PC-9 (cell line): ENCODE measurements around the gene MRPL12. TPM values are rescaled to one million over a fixed set of nuclear protein-coding genes. Genes with fewer than 3 reads are reported as not detected.

Experiments
- BruUV-seq: library from RNA; stranded (reverse); fragments of 400-500 nt; replicated peaks from 2 replicates; lab custom pipeline; 2021; lab: Mats Ljungman, UMichigan
- CTCF ChIA-PET: fragments of 300-600 bp; sonication (Branson Sonifier 250); formaldehyde crosslinking; loops from one replicate; lab custom pipeline; 2022; ENCODE audit warnings: antibody characterized with exemption; lab: Charles Lee
- POLR2A ChIA-PET: fragments of 300-600 bp; sonication (Branson Sonifier 250); formaldehyde crosslinking; loops from one replicate; lab custom pipeline; 2022; ENCODE audit warnings: antibody characterized with exemption; ENCODE audit not compliant: unreplicated experiment; lab: Charles Lee
- DNase-seq, 2 experiments: peaks; one replicate each; pipeline versions ENCODE4 v3.0.0 to v3.0.0-alpha.2; 2015 to 2022; ENCODE audit warnings: mixed read lengths in 1 of 2
- H2AFZ ChIP-seq: fragments of 200-600 bp; sonication (generic); 2 replicates; pipeline ENCODE4 v1.8.1; 2017; ENCODE audit warnings: antibody characterized with exemption
- H3F3A ChIP-seq: fragments of 200-600 bp; sonication (generic); 2 replicates; pipeline ENCODE4 v1.8.1; 2017; ENCODE audit warnings: antibody characterized with exemption, mild to moderate bottlenecking, low read depth; ENCODE audit not compliant: insufficient read depth
- H3K27ac ChIP-seq: fragments of 200-600 bp; sonication (generic); 2 replicates; pipeline ENCODE4 v1.6.1; 2016; ENCODE audit warnings: mixed run types
- H3K27me3 ChIP-seq: fragments of 200-600 bp; sonication (generic); 2 replicates; pipeline ENCODE4 v1.6.1; 2016; ENCODE audit warnings: low read depth, mixed run types; ENCODE audit not compliant: insufficient read depth
- H3K36me3 ChIP-seq: fragments of 200-600 bp; sonication (generic); 2 replicates; pipeline ENCODE4 v1.6.1; 2016; ENCODE audit warnings: low read depth, mixed run types
- H3K4me1 ChIP-seq: fragments of 200-600 bp; sonication (generic); replicated peaks from 2 replicates; pipeline ENCODE4 v1.6.1; 2016; ENCODE audit warnings: mixed run types; ENCODE audit not compliant: insufficient read depth
- H3K4me2 ChIP-seq: fragments of 200-600 bp; sonication (generic); 2 replicates; pipeline ENCODE4 v1.6.1; 2017; ENCODE audit warnings: mixed run types
- H3K4me3 ChIP-seq: fragments of 200-600 bp; sonication (generic); 2 replicates; pipeline ENCODE4 v1.6.1; 2016; ENCODE audit warnings: mixed run types
- H3K79me2 ChIP-seq: fragments of 200-600 bp; sonication (generic); 2 replicates; pipeline ENCODE4 v1.6.1; 2017; ENCODE audit warnings: low read depth, mixed run types
- H3K9me2 ChIP-seq: fragments of 200-600 bp; sonication (generic); 2 replicates; pipeline ENCODE4 v1.8.1; 2017; ENCODE audit warnings: mild to moderate bottlenecking; ENCODE audit not compliant: insufficient read depth
- H3K9me3 ChIP-seq: fragments of 200-600 bp; sonication (generic); 2 replicates; pipeline ENCODE4 v1.8.1; 2016; ENCODE audit warnings: low read depth; ENCODE audit not compliant: insufficient read depth
- H4K20me1 ChIP-seq: fragments of 200-600 bp; sonication (generic); 2 replicates; pipeline ENCODE4 v1.8.1; 2017; ENCODE audit not compliant: insufficient read depth
- CTCF ChIP-seq: fragments of 200-600 bp; sonication (generic); conservative IDR thresholded peaks from 2 replicates; pipeline ENCODE4 v1.6.1; 2017; ENCODE audit warnings: mixed run types, antibody characterized with exemption, mild to moderate bottlenecking, moderate library complexity
- EZH2 ChIP-seq: fragments of 200-600 bp; sonication (generic); IDR thresholded peaks from 2 replicates; pipeline ENCODE4 v1.8.0; 2017; ENCODE audit warnings: antibody characterized with exemption, low read depth
- intact Hi-C: fragments of 100-400 bp; cut with micrococcal nuclease; formaldehyde crosslinking; loops from one replicate; pipeline ENCODE4 v1.10.0; 2022; ENCODE audit not compliant: unreplicated experiment
- total RNA-seq: library from RNA; stranded (reverse); gene quantifications from 2 replicates; pipeline ENCODE4 v1.2.3, GENCODE V29; 2021

Gene MRPL12
- total RNA-seq, 1 experiment from 2014 or later = 98.6 TPM

GRCh38 chr17:81723651-81724209 lies 20.6 kb downstream of the MRPL12 start:
- H3K27me3 ChIP-seq = no peaks in the 10 kb centered on the region
- H4K20me1 ChIP-seq = no peaks in the 10 kb centered on the region
- no peak for DNase-seq
- H3K36me3 ChIP-seq = no peaks in the 10 kb centered on the region
- no TSS peak for BruUV-seq
- no peaks in the 10 kb centered on the region for H3K79me2 ChIP-seq
- no peak overlapping the region for H2AFZ ChIP-seq
- no peak for TF ChIP-seq CTCF
- no peak for TF ChIP-seq EZH2
- intact Hi-C loops = no loop called here
- CTCF ChIA-PET = interaction anchor here (0.6 kb wide), 1 partner anchor 138 kb away, joined by 3 read pairs; no protein-coding TSS in a partner anchor
- H3K9me2 ChIP-seq = no peaks in the 10 kb centered on the region
- H3K9me3 ChIP-seq = no peaks in the 10 kb centered on the region
- peak overlapping the region; percentile 70; the same call in 1 of the 2 replicates for H3K4me2 ChIP-seq
- no peak overlapping the region for H3K4me3 ChIP-seq
- 0 out of 2 replicates have a peak overlapping the region, but pooled peaks have one; percentile 68 for H3K27ac ChIP-seq
- H3K4me1 ChIP-seq = peaks cover 32% of the 10 kb centered on the region
- H3F3A ChIP-seq = peaks cover 31% of the 10 kb centered on the region; the same call in 1 of the 2 replicates
- POLR2A ChIA-PET = no interaction called here

GRCh38 chr17:81725439-81725838 lies 22.3 kb downstream of the MRPL12 start:
- POLR2A ChIA-PET = interaction anchor here (0.6 kb wide), 2 partner anchors 44 to 206 kb away, joined by 4 to 7 read pairs; no protein-coding TSS in a partner anchor
- Histone ChIP-seq H3K9me2 (no peaks in the 10 kb centered on the region), H4K20me1 (no peaks in the 10 kb centered on the region), H3K4me1 (peaks cover 32% of the 10 kb centered on the region), H3K27me3 (no peaks in the 10 kb centered on the region), H2AFZ (no peak overlapping the region), H3K4me2 (no peak overlapping the region), H3K36me3 (no peaks in the 10 kb centered on the region), H3F3A (peaks cover 26% of the 10 kb centered on the region; the same call in 1 of the 2 replicates), H3K79me2 (no peaks in the 10 kb centered on the region), H3K27ac (no peak overlapping the region), H3K9me3 (no peaks in the 10 kb centered on the region), H3K4me3 (no peak overlapping the region)
- no peak for DNase-seq
- CTCF ChIA-PET = interaction anchor here (0.5 kb wide), 1 partner anchor 20 kb away, joined by 12 read pairs; no protein-coding TSS in a partner anchor
- TF ChIP-seq CTCF = no peak
- TF ChIP-seq EZH2 = no peak
- BruUV-seq = no TSS peak
- intact Hi-C loops = no loop called here

DNA sequence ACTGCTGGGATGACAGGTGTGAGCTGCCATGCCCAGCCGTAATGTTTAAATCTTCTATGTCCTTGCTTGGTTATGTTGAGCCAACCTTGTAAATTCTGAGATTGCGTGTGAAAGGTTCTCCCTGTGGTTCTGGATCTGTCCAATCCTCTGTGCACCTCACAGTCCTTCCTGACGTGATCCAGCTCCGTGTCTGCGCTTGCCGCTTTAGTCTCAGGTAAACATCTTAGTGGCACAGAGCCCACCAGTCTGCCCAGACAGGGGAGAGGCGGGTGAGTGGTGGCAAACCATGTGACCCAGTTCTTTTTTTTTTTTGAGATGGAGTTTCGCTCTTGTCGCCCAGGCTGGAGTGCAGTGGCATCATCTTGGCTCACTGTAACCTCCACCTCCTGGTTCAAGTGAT lies 22.8 kb downstream of the MRPL12 start:
- Histone ChIP-seq H3K36me3 (no peaks in the 10 kb centered on the region), H3K4me1 (peaks cover 32% of the 10 kb centered on the region), H3K4me3 (no peak overlapping the region), H3K79me2 (no peaks in the 10 kb centered on the region), H2AFZ (no peak overlapping the region), H3F3A (peaks cover 23% of the 10 kb centered on the region; the same call in 1 of the 2 replicates), H3K4me2 (no peak overlapping the region), H3K27me3 (no peaks in the 10 kb centered on the region), H3K9me2 (no peaks in the 10 kb centered on the region), H3K9me3 (no peaks in the 10 kb centered on the region), H4K20me1 (no peaks in the 10 kb centered on the region), H3K27ac (no peak overlapping the region)
- TF ChIP-seq EZH2 = no peak
- no peak for DNase-seq
- intact Hi-C loops = no loop called here
- POLR2A ChIA-PET = interaction anchor here (0.6 kb wide), 1 partner anchor 44 kb away, joined by 7 read pairs; no protein-coding TSS in a partner anchor
- CTCF ChIA-PET = no interaction called here
- BruUV-seq = no TSS peak
